ENCODE results near the gene TCP11L2.

- TF ChIP-seq SP1 (IDR thresholded peaks at IDR 0.05; ENCODE audit: low read depth, low read length) (no peak), CTCF (IDR thresholded peaks at IDR 0.05; ENCODE audit: control extremely low read depth in 1 of 3, insufficient read depth in 1 of 3, low read depth in 1 of 3, low read length in 3 of 3) (no peak), EZH2 (IDR thresholded peaks at IDR 0.05; ENCODE audit: low read depth, low read length, severe bottlenecking) (no peak), POLR2A (IDR thresholded peaks at IDR 0.05; ENCODE audit: control extremely low read depth in 1 of 2, low read depth in 2 of 2, low read length in 2 of 2) (no peak), HDAC2 (IDR thresholded peaks at IDR 0.05; ENCODE audit: borderline replicate concordance in 1 of 2, low read depth in 2 of 2, low read length in 2 of 2) (no peak), ATF2 (IDR thresholded peaks at IDR 0.05; ENCODE audit: low read length) (no peak), RNF2 (IDR thresholded peaks at IDR 0.05; ENCODE audit: borderline replicate concordance, low read depth, low read length, missing control alignments, poor library complexity, severe bottlenecking) (no peak), YY1 (IDR thresholded peaks at IDR 0.05; ENCODE audit: low read depth, low read length) (no peak), TAF1 (IDR thresholded peaks at IDR 0.05; ENCODE audit: low read depth, low read length) (no peak), GABPA (IDR thresholded peaks at IDR 0.05; ENCODE audit: borderline replicate concordance, insufficient read depth, low read length) (no peak), EGR1 (IDR thresholded peaks at IDR 0.05; ENCODE audit: borderline replicate concordance, low read depth, low read length) (no peak), USF2 (IDR thresholded peaks at IDR 0.05; ENCODE audit: low read length) (no peak)
Observed at GRCh38 chr12:106304797-106305196, 2.3 kb downstream of the TCP11L2 start.
